ENCODE results near the gene SNRPA1.

The SNRPA1 gene

GRCh38 chr15:101266787-101267186, 28.3 kb downstream of the SNRPA1 start:
- DNase-seq (ENCODE audit: low read depth): no peak
- H3K4me3 ChIP-seq (replicated peaks; ENCODE audit: low read depth, low read length): no peak overlapping the region
- no peak for TF ChIP-seq CTCF (IDR thresholded peaks at IDR 0.05; ENCODE audit: low read length, missing control alignments)

- H3K4me3 ChIP-seq (replicated peaks; ENCODE audit: low read depth, low read length): no peak overlapping the region
- no peak for TF ChIP-seq CTCF (IDR thresholded peaks at IDR 0.05; ENCODE audit: low read length, missing control alignments)
- no peak for DNase-seq (ENCODE audit: low read depth)
Observed at GRCh38 chr15:101266034-101266433, 29.0 kb downstream of the SNRPA1 start.

GRCh38 chr15:101264911-101265641, 30.0 kb downstream of the SNRPA1 start:
- no peak for TF ChIP-seq CTCF (IDR thresholded peaks at IDR 0.05; ENCODE audit: low read length, missing control alignments)
- H3K4me3 ChIP-seq (replicated peaks; ENCODE audit: low read depth, low read length): no peak overlapping the region
- no peak for DNase-seq (ENCODE audit: low read depth)

- H3K4me3 ChIP-seq (replicated peaks; ENCODE audit: low read depth, low read length): no peak overlapping the region
- no peak for TF ChIP-seq CTCF (IDR thresholded peaks at IDR 0.05; ENCODE audit: low read length, missing control alignments)
- DNase-seq (ENCODE audit: low read depth): peak; percentile 49
Observed at GRCh38 chr15:101264011-101264410, 31.0 kb downstream of the SNRPA1 start.

GRCh38 chr15:101262551-101262950, 32.5 kb downstream of the SNRPA1 start:
- H3K4me3 ChIP-seq (replicated peaks; ENCODE audit: low read depth, low read length): no peak overlapping the region
- TF ChIP-seq CTCF (IDR thresholded peaks at IDR 0.05; ENCODE audit: low read length, missing control alignments): no peak
- no peak for DNase-seq (ENCODE audit: low read depth)

- peak; percentile 91 for DNase-seq (ENCODE audit: low read depth)
- peak; percentile 89 for TF ChIP-seq CTCF (IDR thresholded peaks at IDR 0.05; ENCODE audit: low read length, missing control alignments)
- no peak overlapping the region for H3K4me3 ChIP-seq (replicated peaks; ENCODE audit: low read depth, low read length)
Observed at GRCh38 chr15:101258238-101259144, 36.6 kb downstream of the SNRPA1 start.
